Measurements from ENCODE around the gene TEC. TPM values are rescaled to one million over a fixed set of nuclear protein-coding genes. Genes with fewer than 3 reads are reported as not detected.
"Not testable (repeated sequence)": the region's sequence is repeated elsewhere in the genome, so short reads cannot be mapped to it uniquely, and the experiment has no call there.

The TEC gene
- total and polyA plus RNA-seq, 2 of the 8 experiments (the other 6 are each of a cell fraction or from before 2014, with no cell fraction given) = 0.73 to 1.8 TPM

DNA sequence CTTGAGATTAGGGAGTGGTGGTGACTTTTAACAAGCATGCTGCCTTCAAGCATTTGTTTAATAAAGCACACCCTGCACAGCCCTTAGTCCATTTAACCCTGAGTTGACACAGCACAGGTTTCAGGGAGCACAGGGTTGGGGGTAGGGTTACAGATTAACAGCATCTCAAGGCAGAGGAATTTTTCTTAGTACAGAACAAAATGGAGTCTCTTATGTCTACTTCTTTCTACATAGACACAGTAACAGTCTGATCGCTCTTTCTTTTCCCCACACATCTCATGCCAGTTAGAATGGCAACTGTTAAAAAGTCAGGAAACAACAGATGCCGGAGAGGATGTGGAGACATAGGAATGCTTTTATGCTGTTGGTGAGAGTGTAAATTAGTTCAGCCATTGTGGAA is 16.4 kb upstream of the TEC start:
- H3K27me3 ChIP-seq (replicated peaks in 1 of 4; ENCODE audit: control insufficient read depth in 3 of 4, extremely low read depth in 1 of 4, insufficient read depth in 3 of 4, low read length in 3 of 4); H2AK5ac ChIP-seq (ENCODE audit: low read depth, low read length); H4K91ac ChIP-seq (replicated peaks; ENCODE audit: insufficient read length, low read length); FAIRE-seq; H3K9ac ChIP-seq (replicated peaks in 1 of 4; ENCODE audit: extremely low read depth in 1 of 4, low read depth in 3 of 4, low read length in 3 of 4); POLR2A ChIA-PET (ENCODE audit: partially characterized antibody); H3K79me2 ChIP-seq (ENCODE audit: control insufficient read depth in 1 of 2, insufficient read depth in 2 of 2, low read length in 2 of 2); H3K18ac ChIP-seq (ENCODE audit: extremely low read depth, low read length); H4K20me1 ChIP-seq (replicated peaks in 1 of 2; ENCODE audit: control insufficient read depth in 1 of 2, insufficient read depth in 2 of 2, low read length in 2 of 2); H4K8ac ChIP-seq (ENCODE audit: extremely low read depth, insufficient read depth, low read length); H3K4me3 ChIP-seq (ENCODE audit: extremely low read depth in 1 of 4, insufficient read depth in 2 of 4, low read depth in 3 of 4, low read length in 4 of 4); H3K14ac ChIP-seq (ENCODE audit: insufficient read length); H3K27ac ChIP-seq (ENCODE audit: low read depth, low read length); DNase-seq (ENCODE audit: low read depth in 1 of 2, low spot score in 2 of 2); H3K79me1 ChIP-seq (ENCODE audit: low read depth, low read length); H3K23ac ChIP-seq (ENCODE audit: insufficient read length); H2BK5ac ChIP-seq (ENCODE audit: low read depth, low read length); H2BK12ac ChIP-seq (ENCODE audit: low read depth, low read length); H2BK20ac ChIP-seq (ENCODE audit: low read length); H3K4ac ChIP-seq (replicated peaks; ENCODE audit: insufficient read length, low read depth, low read length); H3K4me1 ChIP-seq (replicated peaks in 1 of 4; ENCODE audit: control insufficient read depth in 3 of 4, insufficient read depth in 4 of 4, low read length in 3 of 4); H2BK15ac ChIP-seq (ENCODE audit: low read length); H3K4me2 ChIP-seq (ENCODE audit: insufficient read depth in 1 of 2, low read depth in 2 of 2, low read length in 2 of 2); H2AFZ ChIP-seq (ENCODE audit: low read length); H3K9me3 ChIP-seq (ENCODE audit: insufficient read depth in 2 of 2, low read depth in 1 of 2, low read length in 1 of 2); CTCF ChIA-PET (ENCODE audit: partially characterized antibody); H4K5ac ChIP-seq (ENCODE audit: insufficient read length, low read depth, low read length); H3K36me3 ChIP-seq (ENCODE audit: control insufficient read depth in 2 of 4, insufficient read depth in 4 of 4, low read length in 3 of 4); H3K23me2 ChIP-seq (ENCODE audit: low read depth, low read length); H2BK120ac ChIP-seq (replicated peaks; ENCODE audit: low read depth, low read length); H3K56ac ChIP-seq (replicated peaks; ENCODE audit: insufficient read length, low read depth, low read length): not testable (repeated sequence)
- 98% methylated on average over 2 of the region's 2 CpGs; no CpG with 5 or more reads in 1 of the 2 experiments for WGBS, 2 experiments (ENCODE audit: extremely low coverage in 1 of 2, insufficient coverage in 1 of 2, insufficient read length in 1 of 2, insufficient replicate concordance in 2 of 2, low coverage in 1 of 2, low lambda C conversion rate in 2 of 2, missing lambda C conversion rate in 1 of 2)

GRCh38 chr4:48285640-48286039 is 16.0 kb upstream of the TEC start:
- H3K4ac ChIP-seq (replicated peaks; ENCODE audit: insufficient read length, low read depth, low read length); H3K79me2 ChIP-seq (ENCODE audit: control insufficient read depth in 1 of 2, insufficient read depth in 2 of 2, low read length in 2 of 2); H3K23me2 ChIP-seq (ENCODE audit: low read depth, low read length); H3K9ac ChIP-seq (replicated peaks in 1 of 4; ENCODE audit: extremely low read depth in 1 of 4, low read depth in 3 of 4, low read length in 3 of 4); H2AFZ ChIP-seq (ENCODE audit: low read length); CTCF ChIA-PET (ENCODE audit: partially characterized antibody); H2BK5ac ChIP-seq (ENCODE audit: low read depth, low read length); H4K8ac ChIP-seq (ENCODE audit: extremely low read depth, insufficient read depth, low read length); H3K23ac ChIP-seq (ENCODE audit: insufficient read length); H3K36me3 ChIP-seq (ENCODE audit: control insufficient read depth in 2 of 4, insufficient read depth in 4 of 4, low read length in 3 of 4); POLR2A ChIA-PET (ENCODE audit: partially characterized antibody); H3K9me3 ChIP-seq (ENCODE audit: insufficient read depth in 2 of 2, low read depth in 1 of 2, low read length in 1 of 2); FAIRE-seq; H2BK120ac ChIP-seq (replicated peaks; ENCODE audit: low read depth, low read length); H3K14ac ChIP-seq (ENCODE audit: insufficient read length); H3K27ac ChIP-seq (ENCODE audit: low read depth, low read length); H4K20me1 ChIP-seq (replicated peaks in 1 of 2; ENCODE audit: control insufficient read depth in 1 of 2, insufficient read depth in 2 of 2, low read length in 2 of 2); H2BK20ac ChIP-seq (ENCODE audit: low read length); H4K91ac ChIP-seq (replicated peaks; ENCODE audit: insufficient read length, low read length); H2AK5ac ChIP-seq (ENCODE audit: low read depth, low read length); H3K18ac ChIP-seq (ENCODE audit: extremely low read depth, low read length); H4K5ac ChIP-seq (ENCODE audit: insufficient read length, low read depth, low read length); H3K4me3 ChIP-seq (ENCODE audit: extremely low read depth in 1 of 4, insufficient read depth in 2 of 4, low read depth in 3 of 4, low read length in 4 of 4); H3K56ac ChIP-seq (replicated peaks; ENCODE audit: insufficient read length, low read depth, low read length); H3K79me1 ChIP-seq (ENCODE audit: low read depth, low read length); H2BK15ac ChIP-seq (ENCODE audit: low read length); H3K4me2 ChIP-seq (ENCODE audit: insufficient read depth in 1 of 2, low read depth in 2 of 2, low read length in 2 of 2); DNase-seq (ENCODE audit: low read depth in 1 of 2, low spot score in 2 of 2); H3K4me1 ChIP-seq (replicated peaks in 1 of 4; ENCODE audit: control insufficient read depth in 3 of 4, insufficient read depth in 4 of 4, low read length in 3 of 4); H3K27me3 ChIP-seq (replicated peaks in 1 of 4; ENCODE audit: control insufficient read depth in 3 of 4, extremely low read depth in 1 of 4, insufficient read depth in 3 of 4, low read length in 3 of 4); H2BK12ac ChIP-seq (ENCODE audit: low read depth, low read length): not testable (repeated sequence)
- 72% methylated on average over 4 of the region's 5 CpGs; no CpG with 5 or more reads in 1 of the 2 experiments for WGBS, 2 experiments (ENCODE audit: extremely low coverage in 1 of 2, insufficient coverage in 1 of 2, insufficient read length in 1 of 2, insufficient replicate concordance in 2 of 2, low coverage in 1 of 2, low lambda C conversion rate in 2 of 2, missing lambda C conversion rate in 1 of 2)

All from H1 (cell line).